ENCODE results near the gene TM9SF2.

The TM9SF2 gene

GRCh38 chr13:99572921-99573320, 71.6 kb downstream of the TM9SF2 start:
- H3K4me1 ChIP-seq, result no peaks in the 10 kb centered on the region
- H3K9me3 ChIP-seq, result no peaks in the 10 kb centered on the region
- H3K4me3 ChIP-seq (ENCODE audit: low read depth, low read length), result no peak overlapping the region
- H3K27me3 ChIP-seq, result no peaks in the 10 kb centered on the region
- H3K36me3 ChIP-seq, result no peaks in the 10 kb centered on the region
- DNase-seq, result no peak
- no peak for TF ChIP-seq CTCF (IDR thresholded peaks at IDR 0.05; ENCODE audit: low read depth, low read length)

GRCh38 chr13:99575376-99576120, 74.3 kb downstream of the TM9SF2 start:
- no peaks in the 10 kb centered on the region for H3K36me3 ChIP-seq
- no peak overlapping the region for H3K4me3 ChIP-seq (ENCODE audit: low read depth, low read length)
- no peak for TF ChIP-seq CTCF (IDR thresholded peaks at IDR 0.05; ENCODE audit: low read depth, low read length)
- no peak for DNase-seq
- H3K4me1 ChIP-seq, result no peaks in the 10 kb centered on the region
- no peaks in the 10 kb centered on the region for H3K9me3 ChIP-seq
- no peaks in the 10 kb centered on the region for H3K27me3 ChIP-seq

GRCh38 chr13:99577934-99578917, 77.0 kb downstream of the TM9SF2 start:
- no peak for DNase-seq

GRCh38 chr13:99580500-99581268, 79.4 kb downstream of the TM9SF2 start:
- H3K27me3 ChIP-seq, result no peaks in the 10 kb centered on the region
- TF ChIP-seq CTCF (IDR thresholded peaks at IDR 0.05; ENCODE audit: low read depth, low read length), result no peak
- no peaks in the 10 kb centered on the region for H3K4me1 ChIP-seq
- H3K4me3 ChIP-seq (ENCODE audit: low read depth, low read length), result no peak overlapping the region
- H3K9me3 ChIP-seq, result no peaks in the 10 kb centered on the region
- DNase-seq, result no peak
- no peaks in the 10 kb centered on the region for H3K36me3 ChIP-seq

More at GRCh38 chr13:99577934-99578917, 77.0 kb downstream of the TM9SF2 start:
- Histone ChIP-seq H3K27me3 (no peaks in the 10 kb centered on the region), H3K9me3 (no peaks in the 10 kb centered on the region), H3K4me3 (ENCODE audit: low read depth, low read length) (no peak overlapping the region), H3K4me1 (no peaks in the 10 kb centered on the region), H3K36me3 (no peaks in the 10 kb centered on the region)
- no peak for TF ChIP-seq CTCF (IDR thresholded peaks at IDR 0.05; ENCODE audit: low read depth, low read length)

- no peak for TF ChIP-seq CTCF (IDR thresholded peaks at IDR 0.05; ENCODE audit: low read depth, low read length)
These were observed 81.2 kb downstream of the TM9SF2 start for GRCh38 chr13:99582511-99582910.

More at GRCh38 chr13:99582511-99582910, 81.2 kb downstream of the TM9SF2 start:
- H3K4me1 ChIP-seq, result no peaks in the 10 kb centered on the region
- H3K4me3 ChIP-seq (ENCODE audit: low read depth, low read length), result no peak overlapping the region
- no peaks in the 10 kb centered on the region for H3K27me3 ChIP-seq
- H3K36me3 ChIP-seq, result no peaks in the 10 kb centered on the region
- DNase-seq, result no peak
- H3K9me3 ChIP-seq, result no peaks in the 10 kb centered on the region
